Measurements from ENCODE around the gene YIPF6. TPM values are rescaled to one million over a fixed set of nuclear protein-coding genes. Genes with fewer than 3 reads are reported as not detected.
"Not testable (repeated sequence)": the region's sequence is repeated elsewhere in the genome, so short reads cannot be mapped to it uniquely, and the experiment has no call there.

Gene YIPF6
- total and polyA plus RNA-seq, 12 donors: 8.0 to 35.0 (median 29.4) TPM

DNA sequence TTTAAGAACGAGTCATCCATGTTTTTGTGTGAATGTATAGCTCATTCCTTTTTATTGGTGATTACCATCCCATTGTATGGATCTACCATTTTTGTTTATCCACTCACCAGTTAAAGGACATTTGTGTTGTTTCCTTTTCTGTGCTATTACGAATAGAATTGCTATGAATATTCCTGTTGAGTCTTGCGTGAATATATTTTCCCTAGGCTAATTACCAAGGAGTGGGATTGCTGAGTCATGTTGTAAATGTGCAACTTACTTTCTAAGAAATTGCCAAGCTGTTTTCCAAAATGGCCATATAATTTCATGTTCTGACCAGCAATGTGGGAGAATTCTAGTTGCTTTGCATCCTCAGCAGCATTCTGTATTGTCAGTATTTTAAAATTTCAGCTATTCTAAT, 51.3 kb downstream of the YIPF6 start:
- 95 to 97% methylated on average over 3 of the region's 3 CpGs for WGBS, 2 donors
- Histone ChIP-seq H3K4me1 (no peaks in the 10 kb centered on the region), H3K36me3 (no peaks in the 10 kb centered on the region), H3K9me3 (no peaks in the 10 kb centered on the region), H3K4me3 (no peak overlapping the region), H3K27ac (no peak overlapping the region), H3K27me3 (no peaks in the 10 kb centered on the region)
- no peak for DNase-seq
- no peak for ATAC-seq
- intact Hi-C loops (cut with DNase I): no loop called here
- TF ChIP-seq, protein P1, sequence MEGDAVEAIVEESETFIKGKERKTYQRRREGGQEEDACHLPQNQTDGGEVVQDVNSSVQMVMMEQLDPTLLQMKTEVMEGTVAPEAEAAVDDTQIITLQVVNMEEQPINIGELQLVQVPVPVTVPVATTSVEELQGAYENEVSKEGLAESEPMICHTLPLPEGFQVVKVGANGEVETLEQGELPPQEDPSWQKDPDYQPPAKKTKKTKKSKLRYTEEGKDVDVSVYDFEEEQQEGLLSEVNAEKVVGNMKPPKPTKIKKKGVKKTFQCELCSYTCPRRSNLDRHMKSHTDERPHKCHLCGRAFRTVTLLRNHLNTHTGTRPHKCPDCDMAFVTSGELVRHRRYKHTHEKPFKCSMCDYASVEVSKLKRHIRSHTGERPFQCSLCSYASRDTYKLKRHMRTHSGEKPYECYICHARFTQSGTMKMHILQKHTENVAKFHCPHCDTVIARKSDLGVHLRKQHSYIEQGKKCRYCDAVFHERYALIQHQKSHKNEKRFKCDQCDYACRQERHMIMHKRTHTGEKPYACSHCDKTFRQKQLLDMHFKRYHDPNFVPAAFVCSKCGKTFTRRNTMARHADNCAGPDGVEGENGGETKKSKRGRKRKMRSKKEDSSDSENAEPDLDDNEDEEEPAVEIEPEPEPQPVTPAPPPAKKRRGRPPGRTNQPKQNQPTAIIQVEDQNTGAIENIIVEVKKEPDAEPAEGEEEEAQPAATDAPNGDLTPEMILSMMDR (IDR thresholded peaks at IDR 0.05): no peak

DNA sequence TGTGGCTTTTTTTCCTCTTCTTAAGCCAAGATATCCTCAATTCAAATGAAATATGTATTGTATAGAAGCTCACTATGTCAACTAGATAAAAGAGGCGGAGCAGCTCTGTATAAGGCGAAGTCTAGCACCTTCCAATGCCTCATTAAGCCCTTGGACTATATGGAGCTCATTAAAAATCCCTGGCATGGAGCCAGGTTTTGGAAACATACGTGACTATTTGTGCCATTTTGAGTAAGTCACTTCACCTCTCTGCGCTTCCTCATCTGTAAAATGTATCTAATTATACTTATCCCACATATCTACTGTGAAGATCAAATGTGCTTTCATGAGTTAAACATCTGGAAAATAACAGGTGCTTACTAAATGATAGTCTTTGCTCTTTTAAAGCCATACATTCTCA, 57.2 kb downstream of the YIPF6 start:
- Histone ChIP-seq H3K4me1 (no peaks in the 10 kb centered on the region), H3K27me3 (no peaks in the 10 kb centered on the region), H3K27ac (no peak overlapping the region), H3K9me3 (peaks cover 0 to 11% (median 0%) of the 10 kb centered on the region in 11 donors), H3K4me3 (no peak overlapping the region), H3K36me3 (no peaks in the 10 kb centered on the region)
- ATAC-seq: no peak
- 75 to 78% methylated on average over 4 of the region's 4 CpGs for whole genome bisulfite sequencing, 2 donors
- no peak for DNase-seq
- intact Hi-C loops (cut with DNase I): no loop called here
- TF ChIP-seq, protein P1 (IDR thresholded peaks at IDR 0.05): no peak

DNA sequence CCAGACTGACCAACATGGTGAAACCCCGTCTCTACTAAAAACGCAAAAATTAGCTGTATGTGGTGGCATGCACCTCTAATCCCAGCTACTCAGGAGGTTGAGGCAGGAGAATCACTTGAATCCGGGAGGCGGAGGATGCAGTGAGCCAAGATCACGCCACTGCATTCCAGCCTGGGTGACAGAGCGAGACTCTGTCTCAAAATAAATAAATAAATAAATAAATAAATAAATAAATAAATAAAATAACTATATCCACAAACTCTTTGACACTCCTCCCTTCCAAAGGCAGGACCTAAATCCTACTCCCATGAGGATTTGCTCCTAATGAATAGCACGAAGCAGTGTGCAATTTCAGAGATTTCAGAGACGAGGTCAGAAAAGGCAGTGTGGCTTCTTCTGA, 58.3 kb downstream of the YIPF6 start:
- H3K27ac ChIP-seq; H3K27me3 ChIP-seq; intact Hi-C loops (cut with DNase I); DNase-seq; ATAC-seq; H3K4me3 ChIP-seq; H3K4me1 ChIP-seq; H3K36me3 ChIP-seq: not testable (repeated sequence)
- peaks cover 0 to 14% (median 0%) of the 10 kb centered on the region in 11 donors for H3K9me3 ChIP-seq
- 94% methylated on average over 8 of the region's 8 CpGs for WGBS, 2 donors

DNA sequence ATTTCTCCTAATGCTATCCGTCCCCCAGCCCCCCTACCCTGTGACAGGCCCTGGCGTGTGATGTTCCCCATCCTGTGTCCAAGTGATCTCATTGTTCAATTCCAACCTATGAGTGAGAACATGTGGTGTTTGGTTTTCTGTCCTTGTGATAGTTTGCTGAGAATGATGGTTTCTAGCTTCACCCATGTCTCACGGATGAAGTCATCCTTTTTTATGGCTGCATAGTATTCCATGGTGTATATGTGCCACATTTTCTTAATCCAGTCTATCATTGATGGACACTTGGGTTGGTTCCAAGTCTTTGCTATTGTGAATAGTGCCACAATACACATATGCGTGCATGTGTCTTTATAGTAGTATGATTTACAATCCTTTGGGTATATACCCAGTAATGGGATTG, 61.1 kb downstream of the YIPF6 start:
- intact Hi-C loops (cut with DNase I): not testable (repeated sequence)
- 93 to 94% methylated on average over 4 of the region's 4 CpGs for whole genome bisulfite sequencing, 2 donors

DNA sequence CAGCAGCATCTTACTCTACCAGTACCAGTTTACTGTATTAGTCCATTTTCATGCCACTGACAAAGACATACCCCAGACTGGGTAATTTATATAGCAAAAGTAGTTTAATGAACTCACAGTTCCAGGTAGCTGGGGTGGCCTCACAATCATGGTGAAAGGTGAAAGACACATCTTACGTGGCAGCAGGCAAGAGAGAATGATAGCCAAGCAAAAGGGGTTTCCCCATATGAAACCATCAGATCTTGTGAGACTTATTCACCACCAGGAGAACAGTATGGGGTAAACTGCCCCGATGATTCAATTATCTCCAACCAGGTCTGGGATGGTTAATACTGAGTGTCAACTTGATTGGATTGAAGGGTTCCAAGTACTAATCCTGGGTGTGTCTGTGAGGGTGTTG, 69.3 kb downstream of the YIPF6 start:
- Histone ChIP-seq H3K36me3 (no peaks in the 10 kb centered on the region), H3K9me3 (no peaks in the 10 kb centered on the region), H3K4me3 (no peak overlapping the region), H3K4me1 (no peaks in the 10 kb centered on the region), H3K27me3 (peaks cover 0 to 6% (median 0%) of the 10 kb centered on the region in 7 donors), H3K27ac (no peak overlapping the region)
- DNase-seq (no peak), ATAC-seq (no peak)
- intact Hi-C loops (cut with DNase I): no loop called here
- WGBS, 2 donors: 90 to 94% methylated on average over 2 of the region's 2 CpGs
- TF ChIP-seq, protein P1 (IDR thresholded peaks at IDR 0.05): no peak

More for the DNA sequence above, 61.1 kb downstream of the YIPF6 start:
- ATAC-seq, H3K4me1 ChIP-seq, H3K27me3 ChIP-seq, H3K27ac ChIP-seq, H3K4me3 ChIP-seq, DNase-seq, H3K36me3 ChIP-seq: not testable (repeated sequence)
- H3K9me3 ChIP-seq: peaks cover 0 to 14% (median 0%) of the 10 kb centered on the region in 11 donors

Measured in heart right ventricle (tissue), 16 donors.